ENCODE results near the gene TBC1D2. TPM values are rescaled to one million over a fixed set of nuclear protein-coding genes. Genes with fewer than 3 reads are reported as not detected.

TBC1D2 gene
- total and polyA plus RNA-seq, 10 of the 15 experiments (the other 5 are each of a cell fraction or from before 2014, with no cell fraction given): 0.04 to 1.6 (median 1.1) TPM

- TF ChIP-seq, protein P1, sequence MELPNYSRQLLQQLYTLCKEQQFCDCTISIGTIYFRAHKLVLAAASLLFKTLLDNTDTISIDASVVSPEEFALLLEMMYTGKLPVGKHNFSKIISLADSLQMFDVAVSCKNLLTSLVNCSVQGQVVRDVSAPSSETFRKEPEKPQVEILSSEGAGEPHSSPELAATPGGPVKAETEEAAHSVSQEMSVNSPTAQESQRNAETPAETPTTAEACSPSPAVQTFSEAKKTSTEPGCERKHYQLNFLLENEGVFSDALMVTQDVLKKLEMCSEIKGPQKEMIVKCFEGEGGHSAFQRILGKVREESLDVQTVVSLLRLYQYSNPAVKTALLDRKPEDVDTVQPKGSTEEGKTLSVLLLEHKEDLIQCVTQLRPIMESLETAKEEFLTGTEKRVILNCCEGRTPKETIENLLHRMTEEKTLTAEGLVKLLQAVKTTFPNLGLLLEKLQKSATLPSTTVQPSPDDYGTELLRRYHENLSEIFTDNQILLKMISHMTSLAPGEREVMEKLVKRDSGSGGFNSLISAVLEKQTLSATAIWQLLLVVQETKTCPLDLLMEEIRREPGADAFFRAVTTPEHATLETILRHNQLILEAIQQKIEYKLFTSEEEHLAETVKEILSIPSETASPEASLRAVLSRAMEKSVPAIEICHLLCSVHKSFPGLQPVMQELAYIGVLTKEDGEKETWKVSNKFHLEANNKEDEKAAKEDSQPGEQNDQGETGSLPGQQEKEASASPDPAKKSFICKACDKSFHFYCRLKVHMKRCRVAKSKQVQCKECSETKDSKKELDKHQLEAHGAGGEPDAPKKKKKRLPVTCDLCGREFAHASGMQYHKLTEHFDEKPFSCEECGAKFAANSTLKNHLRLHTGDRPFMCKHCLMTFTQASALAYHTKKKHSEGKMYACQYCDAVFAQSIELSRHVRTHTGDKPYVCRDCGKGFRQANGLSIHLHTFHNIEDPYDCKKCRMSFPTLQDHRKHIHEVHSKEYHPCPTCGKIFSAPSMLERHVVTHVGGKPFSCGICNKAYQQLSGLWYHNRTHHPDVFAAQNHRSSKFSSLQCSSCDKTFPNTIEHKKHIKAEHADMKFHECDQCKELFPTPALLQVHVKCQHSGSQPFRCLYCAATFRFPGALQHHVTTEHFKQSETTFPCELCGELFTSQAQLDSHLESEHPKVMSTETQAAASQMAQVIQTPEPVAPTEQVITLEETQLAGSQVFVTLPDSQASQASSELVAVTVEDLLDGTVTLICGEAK (IDR thresholded peaks at IDR 0.05; ENCODE audit: borderline replicate concordance): no peak
- TF ChIP-seq NFYB (IDR thresholded peaks at IDR 0.05; ENCODE audit: insufficient read depth, low read depth, low read length): no peak
- TF ChIP-seq YBX1 (IDR thresholded peaks at IDR 0.05): no peak
- TF ChIP-seq NR2C2 (IDR thresholded peaks at IDR 0.05; ENCODE audit: borderline replicate concordance, control insufficient read depth, insufficient read length, low read depth): no peak
- TF ChIP-seq ATF3 (IDR thresholded peaks at IDR 0.05; ENCODE audit: borderline replicate concordance, extremely low read depth, low read depth, low read length): no peak
- TF ChIP-seq, protein P2, sequence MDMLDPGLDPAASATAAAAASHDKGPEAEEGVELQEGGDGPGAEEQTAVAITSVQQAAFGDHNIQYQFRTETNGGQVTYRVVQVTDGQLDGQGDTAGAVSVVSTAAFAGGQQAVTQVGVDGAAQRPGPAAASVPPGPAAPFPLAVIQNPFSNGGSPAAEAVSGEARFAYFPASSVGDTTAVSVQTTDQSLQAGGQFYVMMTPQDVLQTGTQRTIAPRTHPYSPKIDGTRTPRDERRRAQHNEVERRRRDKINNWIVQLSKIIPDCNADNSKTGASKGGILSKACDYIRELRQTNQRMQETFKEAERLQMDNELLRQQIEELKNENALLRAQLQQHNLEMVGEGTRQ (IDR thresholded peaks at IDR 0.05; ENCODE audit: borderline replicate concordance, low read depth, low read length): no peak
Measured at GRCh38 chr9:98185611-98186171, 69.8 kb downstream of the TBC1D2 start (continued).
